Liver (tissue), 9 donors: ENCODE results near the gene BCKDK. TPM values are rescaled to one million over a fixed set of nuclear protein-coding genes. Genes with fewer than 3 reads are reported as not detected.

ENCODE experiments used
- DNase-seq: peaks from one replicate; pipeline ENCODE4 v3.0.0-alpha.2; 2017; ENCODE audit warnings: low spot score
- H3K27ac ChIP-seq, 2 donors: one replicate each; pipeline ENCODE4 v1.7.0; 2013; ENCODE audit warnings: inconsistent platforms in 2 of 2, low read length in 2 of 2, control low read depth in 1 of 2, low read depth in 1 of 2, mild to moderate bottlenecking in 1 of 2
- H3K27me3 ChIP-seq, 4 donors: one replicate each; pipeline versions ENCODE4 v1.6.1 to v1.7.0; 2013; ENCODE audit warnings: low read length in 3 of 4, inconsistent platforms in 1 of 4, mild to moderate bottlenecking in 1 of 4, moderate library complexity in 1 of 4; ENCODE audit not compliant: control insufficient read depth in 4 of 4, insufficient read depth in 4 of 4
- H3K36me3 ChIP-seq, 4 donors: one replicate each; pipeline versions ENCODE4 v1.6.1 to v1.7.0; 2013; ENCODE audit warnings: low read length in 3 of 4, mild to moderate bottlenecking in 3 of 4, low read depth in 1 of 4, moderate library complexity in 1 of 4; ENCODE audit not compliant: control insufficient read depth in 4 of 4, insufficient read depth in 3 of 4
- H3K4me1 ChIP-seq, 4 donors: one replicate each; pipeline versions ENCODE4 v1.6.1 to v1.7.0; 2013; ENCODE audit warnings: low read length in 3 of 4, mild to moderate bottlenecking in 3 of 4, moderate library complexity in 1 of 4; ENCODE audit not compliant: control insufficient read depth in 4 of 4, insufficient read depth in 4 of 4
- H3K4me3 ChIP-seq, 3 donors: one replicate each; pipeline versions ENCODE4 v1.6.1 to v1.7.0; 2013; ENCODE audit warnings: low read length in 3 of 3, control low read depth in 1 of 3, low read depth in 1 of 3, mild to moderate bottlenecking in 1 of 3
- H3K9ac ChIP-seq, 2 donors: one replicate each; pipeline ENCODE4 v1.7.0; 2013; ENCODE audit warnings: low read length in 2 of 2, mild to moderate bottlenecking in 2 of 2, moderate library complexity in 2 of 2, control low read depth in 1 of 2, low read depth in 1 of 2
- H3K9me3 ChIP-seq, 4 donors: one replicate each; pipeline versions ENCODE4 v1.6.1 to v1.7.0; 2013; ENCODE audit warnings: low read length in 3 of 4; ENCODE audit not compliant: control insufficient read depth in 4 of 4
- EGR1 ChIP-seq, 2 donors: IDR thresholded peaks; 2 replicates each; pipeline ENCODE4 v1.6.1; 2016 to 2018; ENCODE audit warnings: antibody characterized with exemption in 2 of 2, low read depth in 2 of 2
- FOXA2 ChIP-seq: IDR thresholded peaks from 2 replicates; pipeline ENCODE4 v1.6.1; 2016; ENCODE audit warnings: antibody characterized with exemption
- GABPA ChIP-seq, 2 donors: IDR thresholded peaks in 1 of 2; conservative IDR thresholded peaks in 1 of 2; 2 replicates each; pipeline ENCODE4 v1.6.1; 2016; ENCODE audit warnings: antibody characterized with exemption in 2 of 2, mild to moderate bottlenecking in 1 of 2, moderate library complexity in 1 of 2
- HNF4A ChIP-seq, 2 donors: conservative IDR thresholded peaks; 2 replicates each; pipeline ENCODE4 v1.6.1; 2016; ENCODE audit warnings: antibody characterized with exemption in 2 of 2, mild to moderate bottlenecking in 2 of 2
- JUND ChIP-seq, 2 donors: IDR thresholded peaks; 2 replicates each; pipeline ENCODE4 v1.6.1; 2016; ENCODE audit warnings: antibody characterized with exemption in 2 of 2
- NR2F2 ChIP-seq: IDR thresholded peaks from 2 replicates; pipeline ENCODE4 v1.6.1; 2016; ENCODE audit warnings: antibody characterized with exemption
- RAD21 ChIP-seq, 2 donors: IDR thresholded peaks; 2 replicates each; pipeline ENCODE4 v1.6.1; 2016; ENCODE audit warnings: antibody characterized with exemption in 2 of 2, mild to moderate bottlenecking in 2 of 2
- RXRA ChIP-seq, 2 donors: IDR thresholded peaks; 2 replicates each; pipeline ENCODE4 v1.6.1; 2017 to 2018; ENCODE audit warnings: antibody characterized with exemption in 2 of 2, mild to moderate bottlenecking in 1 of 2
- SP1 ChIP-seq: IDR thresholded peaks from 2 replicates; pipeline ENCODE4 v1.6.1; 2018; ENCODE audit warnings: antibody characterized with exemption, mild to moderate bottlenecking
- TAF1 ChIP-seq: conservative IDR thresholded peaks from 2 replicates; pipeline ENCODE4 v1.6.1; 2016; ENCODE audit warnings: antibody characterized with exemption, mild to moderate bottlenecking
- YY1 ChIP-seq: IDR thresholded peaks from 2 replicates; pipeline ENCODE4 v1.6.1; 2016; ENCODE audit warnings: antibody characterized with exemption, mild to moderate bottlenecking
- WGBS: extraction: QIAGEN DNeasy Blood & Tissue Kit; methylation state at CpG from one replicate; pipeline ENCODE4 v1.1.7; 2013; 5-methylcytosine and 5-hydroxymethylcytosine counted together
- polyA plus RNA-seq, 2 donors: library from polyadenylated mRNA; stranded (reverse) in 1 of 2; unstranded in 1 of 2; fragments of 200-250 nt in 1 of 2; fragments of >200 nt in 1 of 2; fragmentation: Nextera tagmentation in 1 of 2; extraction: Ambion mirVana in 1 of 2; gene quantifications; one replicate each; pipeline versions ENCODE4 v1.2.1 to v1.2.3, GENCODE V29; 2013 to 2015
- total RNA-seq, 2 donors: library from RNA; depleted of rRNA; stranded (reverse); fragments of >200 nt; gene quantifications; one replicate each; pipeline ENCODE4 v1.2.3, GENCODE V29; 2014
- TF ChIP-seq, protein P1 (sequence below): IDR thresholded peaks from 2 replicates; pipeline ENCODE4 v1.6.1; 2016; ENCODE audit warnings: antibody characterized with exemption
- TF ChIP-seq, protein P2 (sequence below): fragments of 150-350 bp; IDR thresholded peaks from 2 replicates; pipeline ENCODE4 v1.5.1; 2017; ENCODE audit warnings: improper control_type of control experiment, low read depth, low read length; ENCODE audit not compliant: missing input control
- TF ChIP-seq, protein P3 (sequence below): IDR thresholded peaks from 2 replicates; pipeline ENCODE4 v1.6.1; 2016; ENCODE audit warnings: antibody characterized with exemption
- donor health status: healthy.
- donor health status: healthy.
- donor health status: healthy.
- donor health status: healthy.
- donor health status: healthy.

The BCKDK gene
- total and polyA plus RNA-seq, 4 donors: 10.0 to 41.6 (median 34.9) TPM

- H3K27me3 ChIP-seq: no peaks in the 10 kb centered on the region
- peak overlapping the region in 1 of 2 donors; percentile 74 for H3K27ac ChIP-seq
- H3K9me3 ChIP-seq: no peaks in the 10 kb centered on the region
- H3K4me3 ChIP-seq: no peak overlapping the region
- DNase-seq: no peak
- TF ChIP-seq, protein P1, sequence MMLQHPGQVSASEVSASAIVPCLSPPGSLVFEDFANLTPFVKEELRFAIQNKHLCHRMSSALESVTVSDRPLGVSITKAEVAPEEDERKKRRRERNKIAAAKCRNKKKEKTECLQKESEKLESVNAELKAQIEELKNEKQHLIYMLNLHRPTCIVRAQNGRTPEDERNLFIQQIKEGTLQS: no peak
- TF ChIP-seq TAF1: no peak
- TF ChIP-seq RAD21 (IDR thresholded peaks at IDR 0.05): no peak
- peaks cover 0 to 18% (median 5%) of the 10 kb centered on the region in 4 donors for H3K4me1 ChIP-seq
- no peak overlapping the region for H3K9ac ChIP-seq
- H3K36me3 ChIP-seq: peaks cover 8 to 25% (median 11%) of the 10 kb centered on the region in 4 donors
- WGBS: 70% methylated on average over 5 of the region's 5 CpGs
These were observed 25.9 kb downstream of the BCKDK start for GRCh38 chr16:31134091-31134571.

DNA sequence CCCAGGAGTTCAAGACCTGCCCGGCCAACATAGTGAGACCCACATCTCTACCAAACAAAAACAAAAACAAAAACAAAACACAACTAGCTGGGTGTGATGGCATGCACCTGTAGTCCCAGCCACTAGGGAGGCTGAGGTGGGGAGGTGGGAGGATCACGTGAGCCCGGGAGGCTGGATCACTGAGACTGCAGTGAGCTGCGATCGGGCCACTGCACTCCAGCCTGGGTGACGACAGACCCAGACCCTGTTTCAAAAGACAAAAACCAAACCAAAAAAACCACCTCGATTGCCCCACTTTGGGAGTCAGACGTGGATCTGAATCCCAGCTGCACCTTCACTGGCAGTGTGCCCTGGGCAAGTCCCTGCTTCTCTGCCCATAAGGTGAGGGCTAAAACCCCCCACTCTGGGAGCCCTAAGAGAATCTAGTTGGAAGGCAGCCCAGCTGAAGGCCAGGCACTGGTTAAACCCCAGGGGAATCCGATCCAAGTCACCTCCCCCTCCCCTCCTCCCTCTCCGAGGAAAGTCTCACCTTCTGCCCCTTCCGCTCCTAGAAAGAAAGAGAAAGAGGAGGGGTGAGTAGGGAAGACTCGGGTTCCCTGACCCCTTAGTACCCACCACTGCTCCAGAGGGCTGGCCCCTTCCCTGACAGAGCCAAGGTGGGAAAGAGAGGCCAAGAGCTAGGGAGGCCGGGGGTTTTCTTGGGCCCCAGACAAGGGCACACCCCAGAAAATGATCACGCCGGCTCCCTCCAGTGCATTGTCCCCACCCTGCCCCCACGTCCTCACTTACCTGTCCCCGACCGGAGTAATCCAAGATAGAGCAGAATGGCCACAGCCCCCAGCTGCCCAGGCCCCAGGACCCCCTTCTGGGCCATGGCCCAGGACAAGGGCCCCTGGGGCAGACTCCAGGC, 26.7 kb downstream of the BCKDK start:
- Histone ChIP-seq H3K9me3 (no peaks in the 10 kb centered on the region), H3K9ac (peak overlapping the region; percentile 13 to 21), H3K4me3 (peak overlapping the region; percentile 37 to 62 (median 42)), H3K36me3 (peaks cover 8 to 22% (median 11%) of the 10 kb centered on the region in 4 donors), H3K27me3 (no peaks in the 10 kb centered on the region), H3K27ac (peak overlapping the region; percentile 53 to 74), H3K4me1 (peaks cover 0 to 18% (median 5%) of the 10 kb centered on the region in 4 donors)
- TF ChIP-seq SP1 (no peak), HNF4A (conservative IDR thresholded peaks at IDR 0.05) (peak in 1 of 2 donors; percentile 29), JUND (IDR thresholded peaks at IDR 0.05) (no peak), TAF1 (peak; percentile 30), RXRA (IDR thresholded peaks at IDR 0.05) (peak in 1 of 2 donors; percentile 34)
- TF ChIP-seq, protein P1: no peak
- TF ChIP-seq, protein P2, sequence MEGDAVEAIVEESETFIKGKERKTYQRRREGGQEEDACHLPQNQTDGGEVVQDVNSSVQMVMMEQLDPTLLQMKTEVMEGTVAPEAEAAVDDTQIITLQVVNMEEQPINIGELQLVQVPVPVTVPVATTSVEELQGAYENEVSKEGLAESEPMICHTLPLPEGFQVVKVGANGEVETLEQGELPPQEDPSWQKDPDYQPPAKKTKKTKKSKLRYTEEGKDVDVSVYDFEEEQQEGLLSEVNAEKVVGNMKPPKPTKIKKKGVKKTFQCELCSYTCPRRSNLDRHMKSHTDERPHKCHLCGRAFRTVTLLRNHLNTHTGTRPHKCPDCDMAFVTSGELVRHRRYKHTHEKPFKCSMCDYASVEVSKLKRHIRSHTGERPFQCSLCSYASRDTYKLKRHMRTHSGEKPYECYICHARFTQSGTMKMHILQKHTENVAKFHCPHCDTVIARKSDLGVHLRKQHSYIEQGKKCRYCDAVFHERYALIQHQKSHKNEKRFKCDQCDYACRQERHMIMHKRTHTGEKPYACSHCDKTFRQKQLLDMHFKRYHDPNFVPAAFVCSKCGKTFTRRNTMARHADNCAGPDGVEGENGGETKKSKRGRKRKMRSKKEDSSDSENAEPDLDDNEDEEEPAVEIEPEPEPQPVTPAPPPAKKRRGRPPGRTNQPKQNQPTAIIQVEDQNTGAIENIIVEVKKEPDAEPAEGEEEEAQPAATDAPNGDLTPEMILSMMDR: no peak
- 27% methylated on average over 18 of the region's 18 CpGs for WGBS
- no peak for DNase-seq

DNA sequence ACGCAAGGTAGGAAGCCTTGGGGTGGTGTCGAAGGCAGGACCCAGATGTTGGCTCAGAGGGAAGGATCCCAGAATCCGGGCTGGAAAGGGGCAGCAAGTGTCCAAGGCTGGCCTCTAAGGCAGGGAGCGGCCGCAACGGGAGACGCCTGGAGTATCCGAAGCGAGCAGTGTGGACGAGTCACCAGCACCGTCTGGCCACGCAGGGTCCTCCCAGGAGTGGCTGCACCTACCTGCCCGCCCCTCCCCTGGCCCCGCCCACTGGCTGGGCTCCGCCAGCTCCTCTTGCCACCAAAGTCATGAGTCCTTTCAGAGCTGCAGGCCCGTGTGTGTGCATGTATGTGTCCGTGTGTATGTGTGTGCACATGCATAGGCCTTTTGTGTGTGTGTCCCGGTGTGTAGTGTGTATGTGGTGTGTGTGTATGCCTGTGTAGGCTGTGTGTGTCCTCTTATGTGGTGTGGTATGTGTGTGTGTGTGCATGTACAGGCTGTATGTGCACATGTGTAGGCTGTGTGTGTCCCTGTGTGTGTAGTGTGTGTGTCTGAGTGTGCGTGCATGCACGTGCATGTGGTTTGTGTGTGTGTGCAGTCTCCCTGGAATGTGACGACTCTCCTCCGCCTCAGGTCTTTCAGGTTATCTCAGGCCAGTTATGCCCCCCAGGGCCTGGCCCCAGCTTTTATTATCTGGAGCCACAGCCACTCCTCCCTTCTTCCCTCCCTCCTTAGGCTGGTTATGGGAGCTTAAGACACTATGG, 27.5 kb downstream of the BCKDK start, which contains the start of gene PRSS8:
PRSS8 (minus strand) TSS at position 193 of the 752 bp plus-strand sequence. CDS start 229 bp downstream, outside the sequence.
- no peak for TF ChIP-seq FOXA2
- TF ChIP-seq HNF4A (conservative IDR thresholded peaks at IDR 0.05): no peak
- TF ChIP-seq SP1: no peak
- TF ChIP-seq NR2F2: no peak
- TF ChIP-seq YY1: no peak
- TF ChIP-seq, protein P3, sequence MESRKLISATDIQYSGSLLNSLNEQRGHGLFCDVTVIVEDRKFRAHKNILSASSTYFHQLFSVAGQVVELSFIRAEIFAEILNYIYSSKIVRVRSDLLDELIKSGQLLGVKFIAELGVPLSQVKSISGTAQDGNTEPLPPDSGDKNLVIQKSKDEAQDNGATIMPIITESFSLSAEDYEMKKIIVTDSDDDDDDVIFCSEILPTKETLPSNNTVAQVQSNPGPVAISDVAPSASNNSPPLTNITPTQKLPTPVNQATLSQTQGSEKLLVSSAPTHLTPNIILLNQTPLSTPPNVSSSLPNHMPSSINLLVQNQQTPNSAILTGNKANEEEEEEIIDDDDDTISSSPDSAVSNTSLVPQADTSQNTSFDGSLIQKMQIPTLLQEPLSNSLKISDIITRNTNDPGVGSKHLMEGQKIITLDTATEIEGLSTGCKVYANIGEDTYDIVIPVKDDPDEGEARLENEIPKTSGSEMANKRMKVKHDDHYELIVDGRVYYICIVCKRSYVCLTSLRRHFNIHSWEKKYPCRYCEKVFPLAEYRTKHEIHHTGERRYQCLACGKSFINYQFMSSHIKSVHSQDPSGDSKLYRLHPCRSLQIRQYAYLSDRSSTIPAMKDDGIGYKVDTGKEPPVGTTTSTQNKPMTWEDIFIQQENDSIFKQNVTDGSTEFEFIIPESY: no peak
- no peak for TF ChIP-seq RAD21 (IDR thresholded peaks at IDR 0.05)
- TF ChIP-seq EGR1 (IDR thresholded peaks at IDR 0.05; ENCODE audit: low read depth in 2 of 2): no peak
- no peak for TF ChIP-seq TAF1
- no peak for TF ChIP-seq GABPA (IDR thresholded peaks at IDR 0.05 in 1 of 2, conservative IDR thresholded peaks at IDR 0.05 in 1 of 2)
- TF ChIP-seq, protein P1: no peak
- TF ChIP-seq, protein P2: no peak
- peak within 1 kb of the TSS; percentile 37 to 62 (median 42) for H3K4me3 ChIP-seq
- H3K4me1 ChIP-seq: peaks cover 5 to 24% (median 10%) of the 10 kb centered on the region in 4 donors
- H3K9me3 ChIP-seq: no peaks in the 10 kb centered on the region
- H3K36me3 ChIP-seq: peaks cover 7 to 17% (median 8%) of the 10 kb centered on the region in 4 donors
- H3K27ac ChIP-seq: peak within 1 kb of the TSS; percentile 53 to 74
- peak; percentile 62 for DNase-seq
- peak within 1 kb of the TSS; percentile 13 to 21 for H3K9ac ChIP-seq
- H3K27me3 ChIP-seq: no peaks in the 10 kb centered on the region
- 38% methylated on average over 22 of the region's 22 CpGs for WGBS
